Activated B cell treated with CpG ODN at 0.5 μM for 24 hours (primary cell): ENCODE results near the gene ZNF562. TPM values are rescaled to one million over a fixed set of nuclear protein-coding genes. Genes with fewer than 3 reads are reported as not detected.

Experiments used
- ATAC-seq: fragments of 200-7000 bp; cut with Tn5 transposase; one replicate; pipeline ENCODE4 v1.10.0; 2021; ENCODE audit warnings: low read depth, mild to moderate bottlenecking, moderate library complexity
- CTCF ChIA-PET: fragments of 350-600 bp; sonication (Branson Sonifier 250); formaldehyde crosslinking; loops from one replicate; lab custom pipeline; 2021; ENCODE audit warnings: antibody characterized with exemption; lab: Charles Lee
- POLR2A ChIA-PET: fragments of 350-600 bp; sonication (Branson Sonifier 250); formaldehyde crosslinking; loops from one replicate; lab custom pipeline; 2021; ENCODE audit warnings: antibody characterized with exemption; lab: Charles Lee
- DNase-seq: peaks from one replicate; pipeline ENCODE4 v3.0.0; 2022
- H3K27ac Mint-ChIP-seq: one replicate; pipeline ENCODE4 v1.8.0; 2020; ENCODE audit warnings: mixed read lengths
- H3K27me3 Mint-ChIP-seq: one replicate; pipeline ENCODE4 v1.8.0; 2021; ENCODE audit warnings: mixed read lengths
- H3K36me3 Mint-ChIP-seq: one replicate; pipeline ENCODE4 v1.8.0; 2021; ENCODE audit warnings: low read depth, mixed read lengths
- H3K4me1 Mint-ChIP-seq: one replicate; pipeline ENCODE4 v1.8.0; 2021; ENCODE audit warnings: mixed read lengths
- H3K4me3 Mint-ChIP-seq: one replicate; pipeline ENCODE4 v1.8.0; 2020; ENCODE audit warnings: mild to moderate bottlenecking, mixed read lengths
- H3K9me3 Mint-ChIP-seq: one replicate; pipeline ENCODE4 v1.8.0; 2020; ENCODE audit warnings: mixed read lengths
- CTCF ChIP-seq: fragments of 200-600 bp; IDR thresholded peaks from one replicate; pipeline ENCODE4 v1.8.0; 2022; ENCODE audit warnings: antibody characterized with exemption, mild to moderate bottlenecking
- intact Hi-C: fragments of 100-400 bp; cut with micrococcal nuclease; formaldehyde crosslinking; loops from one replicate; pipeline ENCODE4 v1.15.1; 2024
- total RNA-seq: library from RNA; stranded (reverse); gene quantifications from 2 replicates; pipeline ENCODE4 v1.2.3, GENCODE V29; 2022

The ZNF562 gene
- total RNA-seq, 1 donor from 2014 or later: 31.6 TPM

- no peak overlapping the region for H3K4me3 Mint-ChIP-seq
- ATAC-seq: no peak
- no peak for TF ChIP-seq CTCF
- CTCF ChIA-PET: no interaction called here
- H3K36me3 Mint-ChIP-seq: peaks cover 68% of the 10 kb centered on the region
- no peak overlapping the region for H3K27ac Mint-ChIP-seq
- H3K9me3 Mint-ChIP-seq: peaks cover 22% of the 10 kb centered on the region
- no peaks in the 10 kb centered on the region for H3K4me1 Mint-ChIP-seq
- H3K27me3 Mint-ChIP-seq: no peaks in the 10 kb centered on the region
- DNase-seq: no peak
- intact Hi-C loops: no loop called here
- POLR2A ChIA-PET: no interaction called here
Observed at GRCh38 chr19:9608912-9609311, 66.0 kb downstream of the ZNF562 start.

GRCh38 chr19:9597027-9597426, 77.9 kb downstream of the ZNF562 start:
- H3K27me3 Mint-ChIP-seq: peaks cover 8% of the 10 kb centered on the region
- no peak for ATAC-seq
- no peak overlapping the region for H3K27ac Mint-ChIP-seq
- no peaks in the 10 kb centered on the region for H3K4me1 Mint-ChIP-seq
- peaks cover 2% of the 10 kb centered on the region for H3K36me3 Mint-ChIP-seq
- intact Hi-C loops: no loop called here
- DNase-seq: no peak
- H3K4me3 Mint-ChIP-seq: no peak overlapping the region
- CTCF ChIA-PET: no interaction called here
- POLR2A ChIA-PET: no interaction called here
- TF ChIP-seq CTCF: no peak
- peaks cover 8% of the 10 kb centered on the region for H3K9me3 Mint-ChIP-seq

Other genes with a start within 250 kb of the ZNF562 start
- gene ZNF266, start 239.5 kb downstream of the ZNF562 start, total RNA-seq: 43.7 and 50.3 TPM in 2 replicates
- gene ZNF560, start 176.5 kb downstream of the ZNF562 start, total RNA-seq: 0.15 TPM in 1 of 2 replicates, not detected in the other
- gene ZNF426, start 136.5 kb downstream of the ZNF562 start, total RNA-seq: 18.8 and 22.7 TPM in 2 replicates
- 53.7 and 57.0 TPM in 2 replicates for gene ZNF121, start 90.6 kb downstream of the ZNF562 start, total RNA-seq
- 37.1 and 40.2 TPM in 2 replicates for gene ZNF561, start 53.9 kb downstream of the ZNF562 start, total RNA-seq
- 7.9 and 10.7 TPM in 2 replicates for gene ZNF846, start 93.6 kb upstream of the ZNF562 start, total RNA-seq
- 34.6 and 41.9 TPM in 2 replicates for gene FBXL12, start 144.0 kb upstream of the ZNF562 start, total RNA-seq
- 270 and 285 TPM in 2 replicates for gene UBL5, start 152.8 kb upstream of the ZNF562 start, total RNA-seq
- 57.1 and 66.0 TPM in 2 replicates for gene PIN1, start 160.2 kb upstream of the ZNF562 start, total RNA-seq